GM15510 (cell line): Measurements from ENCODE around the gene RFT1.

Experiments used
- POLR2A ChIP-seq: IDR thresholded peaks from 3 replicates; pipeline ENCODE4 v1.6.1; 2011; ENCODE audit warnings: borderline replicate concordance; ENCODE audit not compliant: insufficient read length; ENCODE audit errors: extremely low read depth

RFT1 gene, protein sequence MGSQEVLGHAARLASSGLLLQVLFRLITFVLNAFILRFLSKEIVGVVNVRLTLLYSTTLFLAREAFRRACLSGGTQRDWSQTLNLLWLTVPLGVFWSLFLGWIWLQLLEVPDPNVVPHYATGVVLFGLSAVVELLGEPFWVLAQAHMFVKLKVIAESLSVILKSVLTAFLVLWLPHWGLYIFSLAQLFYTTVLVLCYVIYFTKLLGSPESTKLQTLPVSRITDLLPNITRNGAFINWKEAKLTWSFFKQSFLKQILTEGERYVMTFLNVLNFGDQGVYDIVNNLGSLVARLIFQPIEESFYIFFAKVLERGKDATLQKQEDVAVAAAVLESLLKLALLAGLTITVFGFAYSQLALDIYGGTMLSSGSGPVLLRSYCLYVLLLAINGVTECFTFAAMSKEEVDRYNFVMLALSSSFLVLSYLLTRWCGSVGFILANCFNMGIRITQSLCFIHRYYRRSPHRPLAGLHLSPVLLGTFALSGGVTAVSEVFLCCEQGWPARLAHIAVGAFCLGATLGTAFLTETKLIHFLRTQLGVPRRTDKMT

DNA sequence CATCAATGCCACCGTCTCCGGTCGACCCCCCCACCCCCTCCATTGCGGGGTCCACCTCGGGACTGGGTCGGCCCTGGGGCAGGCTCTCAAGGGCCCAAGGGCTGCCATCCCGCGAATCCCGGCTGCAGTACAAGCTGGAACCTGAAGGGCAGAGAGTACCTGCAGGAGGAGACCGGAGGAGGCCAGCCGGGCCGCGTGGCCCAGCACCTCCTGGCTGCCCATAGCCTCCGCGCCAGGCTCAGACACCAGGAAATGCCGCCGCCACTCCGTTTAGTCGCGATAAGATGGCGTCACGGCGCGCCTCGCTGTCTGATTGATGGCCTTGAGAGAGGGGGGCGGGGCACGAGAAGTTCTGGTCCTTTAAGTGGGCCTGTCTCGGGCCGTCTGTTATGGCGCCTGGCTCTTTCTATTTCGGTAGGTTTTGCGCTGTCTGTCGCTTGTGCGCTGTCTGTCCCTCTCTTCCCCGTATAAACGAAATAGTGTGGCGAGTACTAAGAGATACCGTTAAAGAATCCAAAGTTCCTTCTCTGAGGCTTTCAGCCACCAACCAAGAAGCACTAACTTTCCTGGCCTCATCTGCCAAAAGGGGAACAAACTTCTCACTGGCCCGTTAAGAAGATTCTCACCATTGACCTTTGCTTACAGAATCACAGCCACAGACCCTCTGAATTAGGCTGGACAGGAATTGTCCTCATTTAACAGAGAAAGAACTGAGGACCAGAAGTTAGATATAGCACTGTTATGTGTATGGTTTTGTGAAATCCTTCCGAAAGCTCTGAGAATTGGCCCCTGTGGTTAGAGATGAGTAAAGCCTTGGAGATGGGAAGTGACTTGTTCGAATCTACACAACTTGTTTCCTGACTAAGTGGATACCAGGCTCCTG lies at the start of gene RFT1:
Gene RFT1, minus strand, starts transcription at position 257 of the 883 bp plus-strand sequence. Its CDS starts 35 bp downstream, at position 222.
- peak; percentile 96 for TF ChIP-seq POLR2A

GRCh38 chr3:53179580-53179979 lies 49.3 kb upstream of the RFT1 start:
- TF ChIP-seq POLR2A = no peak

DNA sequence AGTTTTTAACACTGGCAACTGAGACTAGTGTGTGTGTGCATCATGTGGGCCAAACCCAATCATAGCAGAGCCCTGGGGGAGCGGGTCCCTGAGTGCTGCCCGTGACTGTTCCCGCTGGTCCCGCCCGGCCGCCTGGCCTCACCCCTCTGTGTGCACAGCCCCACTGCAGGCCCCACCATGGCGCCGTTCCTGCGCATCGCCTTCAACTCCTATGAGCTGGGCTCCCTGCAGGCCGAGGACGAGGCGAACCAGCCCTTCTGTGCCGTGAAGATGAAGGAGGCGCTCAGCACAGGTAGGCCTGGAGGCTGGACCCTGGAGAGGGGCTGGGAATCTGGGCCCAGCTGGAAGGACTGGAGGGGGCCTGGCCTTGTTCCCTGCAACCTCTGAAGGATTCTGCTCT lies 48.0 kb upstream of the RFT1 start:
- no peak for TF ChIP-seq POLR2A

- no peak for TF ChIP-seq POLR2A
Observed at GRCh38 chr3:53175613-53176540, 45.6 kb upstream of the RFT1 start.

- TF ChIP-seq POLR2A = peak; percentile 29
Observed at GRCh38 chr3:53174346-53175250, 44.4 kb upstream of the RFT1 start.

GRCh38 chr3:53173107-53173506 lies 42.9 kb upstream of the RFT1 start:
- no peak for TF ChIP-seq POLR2A

GRCh38 chr3:53171827-53172505 lies 41.7 kb upstream of the RFT1 start:
- no peak for TF ChIP-seq POLR2A

DNA sequence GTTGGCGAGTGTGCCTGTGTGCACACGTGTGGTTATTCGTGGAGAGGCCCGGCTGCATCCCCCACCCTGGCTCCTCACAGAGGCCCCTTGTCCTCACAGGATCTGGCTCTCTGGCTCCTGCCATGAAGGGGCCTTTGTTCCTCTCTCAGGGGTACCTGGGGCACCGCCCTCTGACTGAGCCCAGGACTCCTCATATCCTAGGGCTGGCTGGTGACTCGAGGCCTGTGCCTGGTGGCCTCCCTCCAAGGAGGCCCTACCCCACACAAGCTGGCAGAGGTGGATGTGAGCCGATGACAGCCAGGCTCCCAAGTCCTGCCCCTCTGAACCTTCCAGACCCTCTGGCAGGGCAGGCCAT lies 40.8 kb upstream of the RFT1 start:
- TF ChIP-seq POLR2A = peak; percentile 4

DNA sequence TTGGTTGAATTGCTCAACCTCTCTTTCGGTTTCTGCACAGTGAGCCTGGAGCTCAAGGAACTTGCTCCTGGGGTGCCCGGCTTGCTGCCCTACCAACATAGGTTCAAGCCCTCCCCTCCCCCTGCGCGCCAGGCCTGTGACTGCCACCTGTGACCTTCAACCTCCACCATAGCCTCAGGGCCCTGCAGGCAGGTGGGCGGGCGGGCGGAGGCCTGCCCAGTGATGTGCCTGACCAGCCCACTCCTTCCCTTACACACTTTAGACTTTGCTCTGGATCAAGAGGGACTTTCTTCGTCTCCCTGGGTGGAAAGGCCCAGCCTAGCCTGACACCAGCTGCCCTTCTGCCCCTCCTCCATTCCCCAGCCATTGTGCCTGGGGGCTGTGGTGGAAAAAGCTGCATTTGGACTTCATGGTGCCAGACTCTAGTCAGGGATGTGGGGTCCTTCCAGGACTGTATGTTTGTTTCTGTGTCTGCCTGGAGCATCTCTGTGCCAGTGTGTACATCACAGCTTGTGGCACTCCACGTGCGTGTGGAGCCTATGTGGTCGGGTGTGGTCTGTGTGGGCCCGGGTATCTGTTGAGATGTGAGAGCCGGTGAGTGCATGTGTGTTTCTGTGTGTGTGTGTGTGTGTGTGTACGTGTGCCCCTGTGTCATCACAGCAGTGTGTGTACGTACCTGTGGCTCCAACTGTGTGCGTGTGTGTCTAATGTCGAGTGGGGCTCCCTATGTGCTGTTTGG lies 40.3 kb upstream of the RFT1 start:
- peak; percentile 10 for TF ChIP-seq POLR2A

GRCh38 chr3:53169832-53170324 lies 39.6 kb upstream of the RFT1 start:
- TF ChIP-seq POLR2A = no peak

- no peak for TF ChIP-seq POLR2A
Observed at GRCh38 chr3:53169045-53169831, 39.0 kb upstream of the RFT1 start.
